ENCODE measurements around the gene HEATR5B.

GRCh38 chr2:37011130-37011529 is 73.0 kb downstream of the HEATR5B start:
- TF ChIP-seq HDAC2 (IDR thresholded peaks at IDR 0.05) = no peak
- TF ChIP-seq AFF4 (CRISPR knock-in tag; IDR thresholded peaks at IDR 0.05) = no peak
- no peak for TF ChIP-seq TBL1XR1 (IDR thresholded peaks at IDR 0.05; ENCODE audit: low read length in 2 of 2)
